Cardiac muscle cell (in vitro differentiated cells and primary cell): ENCODE data around the gene MYLK4. TPM values are rescaled to one million over a fixed set of nuclear protein-coding genes. Genes with fewer than 3 reads are reported as not detected.
A peak's percentile ranks its signal among the peaks of the same experiment; 100 is the strongest.
"Not testable (repeated sequence)": the region's sequence is repeated elsewhere in the genome, so short reads cannot be mapped to it uniquely, and the experiment has no call there.

ENCODE experiments used
- DNase-seq, 2 donors: peaks; one replicate each; pipeline versions ENCODE4 v3.0.0 to v3.0.0-alpha.2; 2010 to 2017; ENCODE audit warnings: low read depth in 1 of 2, low spot score in 1 of 2
- H3K27ac ChIP-seq: fragments of 200-600 bp; sonication (generic); 2 replicates; pipeline ENCODE4 v1.5.1; 2016
- H3K27me3 ChIP-seq: fragments of 200-600 bp; sonication (generic); 2 replicates; pipeline ENCODE4 v1.6.0; 2016; ENCODE audit warnings: control low read depth
- H3K36me3 ChIP-seq: fragments of 200-600 bp; sonication (generic); 2 replicates; pipeline ENCODE4 v1.5.1; 2016; ENCODE audit warnings: control low read depth
- H3K4me1 ChIP-seq: fragments of 200-600 bp; sonication (generic); 2 replicates; pipeline ENCODE4 v1.8.1; 2017; ENCODE audit warnings: low read depth, mild to moderate bottlenecking, mixed run types
- H3K4me3 ChIP-seq: fragments of 200-600 bp; sonication (generic); 2 replicates; pipeline ENCODE4 v1.5.1; 2016; ENCODE audit warnings: mild to moderate bottlenecking
- H3K9me3 ChIP-seq: fragments of 200-600 bp; sonication (generic); 2 replicates; pipeline ENCODE4 v1.5.1; 2017; ENCODE audit warnings: low read depth, mild to moderate bottlenecking, control low read depth
- polyA plus RNA-seq: library from polyadenylated mRNA; unstranded; fragments of >200 nt; fragmentation: Nextera tagmentation; extraction: Ambion mirVana; gene quantifications from 2 replicates; pipeline ENCODE4 v1.2.1, GENCODE V29; 2016
- total RNA-seq: library from RNA; depleted of rRNA; stranded (reverse); fragments of >200 nt; gene quantifications from 2 replicates; pipeline ENCODE4 v1.2.3, GENCODE V29; 2016
- TF ChIP-seq, protein P1 (sequence below): IDR thresholded peaks from 2 replicates; pipeline ENCODE4 v1.5.1; 2012; ENCODE audit warnings: low read depth, mild to moderate bottlenecking, low read length

Gene MYLK4
- total and polyA plus RNA-seq, 2 experiments from 2014 or later: 0.23 to 0.69 TPM

DNA sequence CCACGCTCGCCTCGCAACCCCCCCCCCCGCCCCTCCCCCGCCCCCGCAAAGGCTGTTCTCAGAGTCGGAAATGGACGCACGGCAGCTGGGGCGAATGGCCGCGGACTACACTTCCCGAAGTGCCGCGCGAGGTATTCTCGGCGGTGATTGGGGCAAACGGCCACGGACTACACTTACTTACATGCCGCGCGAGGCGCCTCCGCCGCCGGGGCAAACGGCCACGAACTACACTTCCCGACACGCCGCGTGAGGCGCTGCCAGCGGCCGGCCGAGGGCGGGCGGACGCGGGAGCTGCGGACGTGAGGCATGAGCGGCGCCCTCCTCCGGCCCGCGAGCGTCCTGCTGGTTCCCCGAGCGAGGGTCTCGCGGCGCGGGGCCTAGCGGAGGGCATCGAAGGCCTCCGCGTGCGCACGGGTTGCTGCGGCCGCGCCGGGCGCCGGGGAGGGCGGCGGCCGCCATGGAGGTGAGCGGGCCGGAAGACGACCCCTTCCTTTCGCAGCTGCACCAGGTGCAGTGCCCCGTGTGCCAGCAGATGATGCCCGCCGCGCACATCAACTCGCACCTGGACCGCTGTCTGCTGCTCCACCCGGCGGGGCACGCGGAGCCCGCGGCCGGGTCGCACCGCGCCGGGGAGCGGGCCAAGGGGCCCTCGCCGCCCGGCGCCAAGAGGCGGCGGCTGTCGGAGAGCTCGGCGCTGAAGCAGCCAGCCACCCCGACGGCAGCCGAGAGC lies 14.6 kb upstream of the MYLK4 start, which contains the start of gene WRNIP1:
Gene WRNIP1 (plus strand): TSS at position 228 of the 730 bp plus-strand sequence. CDS start 230 bp downstream, at position 458.
- Histone ChIP-seq H3K36me3 (no peaks in the 10 kb centered on the region), H3K4me3 (peak within 1 kb of the TSS; percentile 82), H3K27me3 (no peaks in the 10 kb centered on the region), H3K27ac (peak within 1 kb of the TSS; percentile 91), H3K4me1 (peaks cover 31% of the 10 kb centered on the region), H3K9me3 (no peaks in the 10 kb centered on the region)
- DNase-seq: peak; percentile 99
- TF ChIP-seq, protein P1, sequence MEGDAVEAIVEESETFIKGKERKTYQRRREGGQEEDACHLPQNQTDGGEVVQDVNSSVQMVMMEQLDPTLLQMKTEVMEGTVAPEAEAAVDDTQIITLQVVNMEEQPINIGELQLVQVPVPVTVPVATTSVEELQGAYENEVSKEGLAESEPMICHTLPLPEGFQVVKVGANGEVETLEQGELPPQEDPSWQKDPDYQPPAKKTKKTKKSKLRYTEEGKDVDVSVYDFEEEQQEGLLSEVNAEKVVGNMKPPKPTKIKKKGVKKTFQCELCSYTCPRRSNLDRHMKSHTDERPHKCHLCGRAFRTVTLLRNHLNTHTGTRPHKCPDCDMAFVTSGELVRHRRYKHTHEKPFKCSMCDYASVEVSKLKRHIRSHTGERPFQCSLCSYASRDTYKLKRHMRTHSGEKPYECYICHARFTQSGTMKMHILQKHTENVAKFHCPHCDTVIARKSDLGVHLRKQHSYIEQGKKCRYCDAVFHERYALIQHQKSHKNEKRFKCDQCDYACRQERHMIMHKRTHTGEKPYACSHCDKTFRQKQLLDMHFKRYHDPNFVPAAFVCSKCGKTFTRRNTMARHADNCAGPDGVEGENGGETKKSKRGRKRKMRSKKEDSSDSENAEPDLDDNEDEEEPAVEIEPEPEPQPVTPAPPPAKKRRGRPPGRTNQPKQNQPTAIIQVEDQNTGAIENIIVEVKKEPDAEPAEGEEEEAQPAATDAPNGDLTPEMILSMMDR: peak; percentile 53

DNA sequence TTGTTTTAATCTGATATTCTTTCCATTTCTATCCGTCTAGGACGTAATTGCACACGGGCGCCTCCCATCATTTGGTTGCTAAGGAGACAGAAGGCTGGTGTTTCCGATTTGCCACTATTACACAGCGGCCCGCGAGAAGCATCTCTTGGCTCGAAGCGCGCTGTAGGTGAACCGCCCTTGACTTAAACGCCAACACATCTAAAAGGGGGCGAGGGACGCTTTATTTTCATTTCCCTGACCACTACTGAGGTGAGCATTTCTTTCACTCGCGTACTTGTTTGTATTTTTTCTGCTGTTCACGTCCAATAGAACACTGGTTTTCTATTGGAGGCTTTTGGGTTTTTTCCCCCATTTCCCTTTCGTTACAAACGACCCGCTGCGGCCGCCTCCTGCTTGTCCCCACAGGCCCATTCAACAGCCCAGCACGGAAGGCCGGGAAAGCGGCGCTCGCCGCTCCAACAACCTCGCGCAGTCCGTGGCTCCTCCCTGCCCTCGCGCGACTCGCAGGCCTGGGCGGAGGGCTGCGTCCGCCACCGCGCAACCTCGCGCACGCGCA lies 14.0 kb upstream of the MYLK4 start:
- peaks cover 27% of the 10 kb centered on the region for H3K4me1 ChIP-seq
- no peaks in the 10 kb centered on the region for H3K36me3 ChIP-seq
- H3K9me3 ChIP-seq: no peaks in the 10 kb centered on the region
- DNase-seq: peak; percentile 39 to 82
- peak overlapping the region; percentile 46 for H3K4me3 ChIP-seq
- peak overlapping the region; percentile 79 for H3K27ac ChIP-seq
- no peaks in the 10 kb centered on the region for H3K27me3 ChIP-seq
- TF ChIP-seq, protein P1: no peak

DNA sequence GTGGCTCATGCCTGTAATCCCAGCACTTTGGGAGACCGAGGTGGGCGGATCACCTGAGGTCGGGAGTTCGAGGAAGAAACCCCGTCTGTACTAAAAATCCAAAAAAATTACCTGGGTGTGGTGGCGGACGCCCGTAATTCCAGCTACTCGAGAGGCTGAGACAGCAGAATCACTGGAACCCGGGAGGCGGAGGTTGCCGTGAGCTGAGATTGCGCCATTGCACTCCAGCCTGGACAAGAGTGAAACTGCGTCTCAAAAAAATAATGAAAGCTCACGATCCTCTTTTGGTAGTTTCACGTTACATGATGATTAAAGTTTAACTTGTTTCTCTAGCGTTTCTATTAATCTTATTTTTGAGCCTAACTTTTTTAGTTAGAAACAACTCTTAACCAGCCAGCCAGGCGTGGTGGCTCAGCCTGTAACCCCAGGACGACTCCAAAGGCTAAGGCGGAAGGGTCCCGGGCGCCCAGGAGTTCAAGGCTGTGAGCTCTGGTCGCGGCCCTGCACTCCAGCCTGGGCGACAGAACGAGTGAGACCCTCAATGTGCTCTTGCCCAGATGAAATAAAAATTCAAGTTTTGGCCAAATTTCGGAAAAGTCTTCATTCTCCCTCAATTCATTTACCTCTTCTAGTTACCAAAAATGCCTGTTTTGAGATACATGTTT lies 13.3 kb upstream of the MYLK4 start:
- no peaks in the 10 kb centered on the region for H3K36me3 ChIP-seq
- TF ChIP-seq, protein P1: no peak
- DNase-seq: no peak
- no peak overlapping the region for H3K27ac ChIP-seq
- no peak overlapping the region for H3K4me3 ChIP-seq
- no peaks in the 10 kb centered on the region for H3K27me3 ChIP-seq
- no peaks in the 10 kb centered on the region for H3K9me3 ChIP-seq
- H3K4me1 ChIP-seq: peaks cover 26% of the 10 kb centered on the region

DNA sequence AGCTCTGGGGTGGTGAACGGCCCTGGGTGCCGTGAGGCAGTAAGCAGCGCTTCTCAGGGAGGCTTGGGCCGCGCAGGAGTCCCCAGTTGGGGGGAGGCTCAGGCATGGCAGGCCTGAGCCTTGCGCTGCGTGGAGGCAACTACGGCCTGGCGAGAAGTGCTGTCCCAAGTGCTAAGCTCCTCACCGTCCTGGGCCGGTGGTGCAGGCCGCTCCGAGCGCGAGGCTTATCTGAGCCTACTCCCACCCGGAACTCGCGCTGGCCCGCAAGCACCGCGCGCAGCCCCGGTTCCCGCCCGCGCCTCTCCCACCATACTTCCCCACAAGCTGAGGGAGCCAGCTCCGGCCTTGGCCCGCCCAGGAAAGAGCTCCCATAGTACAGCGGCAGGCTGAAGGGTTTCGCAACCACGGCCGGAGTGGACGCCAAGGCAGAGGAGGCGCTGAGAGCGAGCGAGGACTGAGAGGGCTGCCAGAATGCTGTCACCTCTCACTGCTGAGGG lies 12.7 kb upstream of the MYLK4 start:
- no peak overlapping the region for H3K4me3 ChIP-seq
- TF ChIP-seq, protein P1: no peak
- no peaks in the 10 kb centered on the region for H3K27me3 ChIP-seq
- no peaks in the 10 kb centered on the region for H3K36me3 ChIP-seq
- no peaks in the 10 kb centered on the region for H3K9me3 ChIP-seq
- H3K4me1 ChIP-seq: peaks cover 26% of the 10 kb centered on the region
- DNase-seq: peak in 1 of 2 donors; percentile 36
- no peak overlapping the region for H3K27ac ChIP-seq

- DNase-seq, H3K4me3 ChIP-seq, H3K9me3 ChIP-seq, H3K27me3 ChIP-seq, H3K27ac ChIP-seq, H3K36me3 ChIP-seq: not testable (repeated sequence)
- H3K4me1 ChIP-seq: peaks cover 21% of the 10 kb centered on the region
Observed at GRCh38 chr6:2762868-2763267, 12.1 kb upstream of the MYLK4 start.
